Stimulated activated naive CD8-positive, alpha-beta T cell treated with anti-CD3 and anti-CD28 coated beads, Interleukin-15, Interleukin-2, amounts not matched to agents 100 ng/mL and 50 ng/mL, for 24 hours (primary cell): Measurements from ENCODE around the gene MYO7B.

Experiments used
- H3K27ac Mint-ChIP-seq: one replicate; pipeline ENCODE4 v1.8.0; 2021; ENCODE audit warnings: mild to moderate bottlenecking, mixed read lengths
- H3K27me3 Mint-ChIP-seq: one replicate; pipeline ENCODE4 v1.8.0; 2021; ENCODE audit warnings: mixed read lengths
- H3K36me3 Mint-ChIP-seq: one replicate; pipeline ENCODE4 v1.8.0; 2021; ENCODE audit warnings: low read depth, mixed read lengths
- H3K4me1 Mint-ChIP-seq: one replicate; pipeline ENCODE4 v1.8.0; 2021; ENCODE audit warnings: low read depth, mixed read lengths
- H3K4me3 Mint-ChIP-seq: one replicate; pipeline ENCODE4 v1.8.0; 2021; ENCODE audit warnings: mild to moderate bottlenecking, mixed read lengths
- H3K9me3 Mint-ChIP-seq: one replicate; pipeline ENCODE4 v1.8.0; 2021; ENCODE audit warnings: mixed read lengths

Gene MYO7B

GRCh38 chr2:127535422-127535901 is at the start of gene MYO7B:
Gene MYO7B, plus strand, starts transcription at chr2:127535683. Its CDS starts 24,040 bp downstream, at chr2:127559723.
- Mint-ChIP-seq H3K36me3 (no peaks in the 10 kb centered on the region), H3K4me3 (no peak within 1 kb of the TSS), H3K27me3 (peaks cover 6% of the 10 kb centered on the region), H3K9me3 (no peaks in the 10 kb centered on the region), H3K27ac (no peak within 1 kb of the TSS), H3K4me1 (no peaks in the 10 kb centered on the region)

- H3K4me1 Mint-ChIP-seq, result peaks cover 40% of the 10 kb centered on the region
- H3K4me3 Mint-ChIP-seq, result no peak overlapping the region
- H3K27ac Mint-ChIP-seq, result peak overlapping the region; percentile 76
- no peaks in the 10 kb centered on the region for H3K27me3 Mint-ChIP-seq
- no peaks in the 10 kb centered on the region for H3K9me3 Mint-ChIP-seq
- peaks cover 70% of the 10 kb centered on the region for H3K36me3 Mint-ChIP-seq
Observed at GRCh38 chr2:127485694-127486071, 49.8 kb upstream of the MYO7B start.

- H3K9me3 Mint-ChIP-seq, result no peaks in the 10 kb centered on the region
- H3K27me3 Mint-ChIP-seq, result no peaks in the 10 kb centered on the region
- peaks cover 40% of the 10 kb centered on the region for H3K4me1 Mint-ChIP-seq
- no peak overlapping the region for H3K4me3 Mint-ChIP-seq
- H3K27ac Mint-ChIP-seq, result peak overlapping the region; percentile 76
- peaks cover 72% of the 10 kb centered on the region for H3K36me3 Mint-ChIP-seq
Observed at GRCh38 chr2:127486247-127487058, 49.0 kb upstream of the MYO7B start.

- Mint-ChIP-seq H3K36me3 (peaks cover 70% of the 10 kb centered on the region), H3K9me3 (no peaks in the 10 kb centered on the region), H3K27ac (no peak overlapping the region)
Observed at GRCh38 chr2:127490283-127490682, 45.2 kb upstream of the MYO7B start.

GRCh38 chr2:127498386-127498785 is 37.1 kb upstream of the MYO7B start:
- Mint-ChIP-seq H3K9me3 (no peaks in the 10 kb centered on the region), H3K36me3 (peaks cover 90% of the 10 kb centered on the region), H3K4me3 (no peak overlapping the region), H3K27ac (no peak overlapping the region), H3K27me3 (no peaks in the 10 kb centered on the region), H3K4me1 (peaks cover 23% of the 10 kb centered on the region)

More at GRCh38 chr2:127490283-127490682, 45.2 kb upstream of the MYO7B start:
- Mint-ChIP-seq H3K4me3 (no peak overlapping the region), H3K4me1 (peaks cover 40% of the 10 kb centered on the region), H3K27me3 (no peaks in the 10 kb centered on the region)

- H3K27ac Mint-ChIP-seq, result peak overlapping the region; percentile 43
- peaks cover 32% of the 10 kb centered on the region for H3K4me1 Mint-ChIP-seq
- H3K4me3 Mint-ChIP-seq, result no peak overlapping the region
- no peaks in the 10 kb centered on the region for H3K27me3 Mint-ChIP-seq
- peaks cover 80% of the 10 kb centered on the region for H3K36me3 Mint-ChIP-seq
- no peaks in the 10 kb centered on the region for H3K9me3 Mint-ChIP-seq
Observed at GRCh38 chr2:127503491-127503890, 32.0 kb upstream of the MYO7B start.

GRCh38 chr2:127504552-127505430 is 30.7 kb upstream of the MYO7B start:
- H3K9me3 Mint-ChIP-seq, result no peaks in the 10 kb centered on the region
- H3K27ac Mint-ChIP-seq, result peak overlapping the region; percentile 50
- no peak overlapping the region for H3K4me3 Mint-ChIP-seq
- peaks cover 36% of the 10 kb centered on the region for H3K4me1 Mint-ChIP-seq
- H3K36me3 Mint-ChIP-seq, result peaks cover 81% of the 10 kb centered on the region
- no peaks in the 10 kb centered on the region for H3K27me3 Mint-ChIP-seq

- H3K36me3 Mint-ChIP-seq, result peaks cover 75% of the 10 kb centered on the region
- no peaks in the 10 kb centered on the region for H3K9me3 Mint-ChIP-seq
- no peak overlapping the region for H3K4me3 Mint-ChIP-seq
- H3K27ac Mint-ChIP-seq, result no peak overlapping the region
- H3K4me1 Mint-ChIP-seq, result peaks cover 54% of the 10 kb centered on the region
- no peaks in the 10 kb centered on the region for H3K27me3 Mint-ChIP-seq
Observed at GRCh38 chr2:127506510-127506909, 29.0 kb upstream of the MYO7B start.

GRCh38 chr2:127508023-127508630 is 27.4 kb upstream of the MYO7B start:
- no peaks in the 10 kb centered on the region for H3K27me3 Mint-ChIP-seq
- H3K36me3 Mint-ChIP-seq, result peaks cover 70% of the 10 kb centered on the region
- peaks cover 63% of the 10 kb centered on the region for H3K4me1 Mint-ChIP-seq
- no peak overlapping the region for H3K27ac Mint-ChIP-seq
- H3K9me3 Mint-ChIP-seq, result no peaks in the 10 kb centered on the region
- no peak overlapping the region for H3K4me3 Mint-ChIP-seq

- Mint-ChIP-seq H3K4me3 (no peak overlapping the region), H3K36me3 (peaks cover 66% of the 10 kb centered on the region), H3K4me1 (peaks cover 62% of the 10 kb centered on the region), H3K9me3 (no peaks in the 10 kb centered on the region), H3K27me3 (no peaks in the 10 kb centered on the region), H3K27ac (peak overlapping the region; percentile 60)
Observed at GRCh38 chr2:127508631-127509034, 26.9 kb upstream of the MYO7B start.

GRCh38 chr2:127510073-127510472 is 25.4 kb upstream of the MYO7B start:
- Mint-ChIP-seq H3K4me1 (peaks cover 74% of the 10 kb centered on the region), H3K9me3 (no peaks in the 10 kb centered on the region), H3K27me3 (no peaks in the 10 kb centered on the region), H3K4me3 (no peak overlapping the region), H3K27ac (no peak overlapping the region), H3K36me3 (peaks cover 63% of the 10 kb centered on the region)

- Mint-ChIP-seq H3K9me3 (no peaks in the 10 kb centered on the region), H3K4me3 (no peak overlapping the region), H3K36me3 (peaks cover 65% of the 10 kb centered on the region), H3K27ac (no peak overlapping the region), H3K4me1 (peaks cover 80% of the 10 kb centered on the region), H3K27me3 (no peaks in the 10 kb centered on the region)
Observed at GRCh38 chr2:127511090-127511695, 24.3 kb upstream of the MYO7B start.

- Mint-ChIP-seq H3K27me3 (no peaks in the 10 kb centered on the region), H3K27ac (no peak overlapping the region), H3K36me3 (peaks cover 71% of the 10 kb centered on the region), H3K4me1 (peaks cover 80% of the 10 kb centered on the region), H3K4me3 (no peak overlapping the region), H3K9me3 (no peaks in the 10 kb centered on the region)
Observed at GRCh38 chr2:127511917-127512316, 23.6 kb upstream of the MYO7B start.

- Mint-ChIP-seq H3K27ac (peak overlapping the region; percentile 69), H3K4me3 (no peak overlapping the region), H3K9me3 (no peaks in the 10 kb centered on the region), H3K27me3 (no peaks in the 10 kb centered on the region), H3K36me3 (peaks cover 73% of the 10 kb centered on the region), H3K4me1 (peaks cover 83% of the 10 kb centered on the region)
Observed at GRCh38 chr2:127512362-127512761, 23.1 kb upstream of the MYO7B start.
